A673 (cell line): ENCODE results near the gene MYRIP. TPM values are rescaled to one million over a fixed set of nuclear protein-coding genes. Genes with fewer than 3 reads are reported as not detected.
A peak's percentile ranks its signal among the peaks of the same experiment; 100 is the strongest.

Source experiments
- BruUV-seq: library from RNA; stranded (reverse); fragments of 400-500 nt; replicated peaks from 2 replicates; lab custom pipeline; 2021; lab: Mats Ljungman, UMichigan
- CTCF ChIA-PET: fragments of 300-600 bp; sonication (Branson Sonifier 250); formaldehyde crosslinking; loops from one replicate; lab custom pipeline; 2022; ENCODE audit warnings: antibody characterized with exemption; lab: Charles Lee
- POLR2A ChIA-PET: fragments of 300-600 bp; sonication (Branson Sonifier 250); formaldehyde crosslinking; loops from one replicate; lab custom pipeline; 2022; ENCODE audit warnings: antibody characterized with exemption; ENCODE audit not compliant: low non-redundant PET; lab: Charles Lee
- DNase-seq: peaks from one replicate; pipeline ENCODE4 v3.0.0-alpha.2; 2015; ENCODE audit warnings: low spot score
- H3K27ac ChIP-seq: fragments of 200-600 bp; sonication (generic); 2 replicates; pipeline ENCODE4 v1.5.1; 2016; ENCODE audit warnings: mixed run types, low read depth, mild to moderate bottlenecking, mixed read lengths, antibody characterized with exemption, low read length; ENCODE audit not compliant: poor library complexity, severe bottlenecking
- H3K27me3 ChIP-seq: fragments of 200-600 bp; sonication (generic); replicated peaks from 2 replicates; pipeline ENCODE4 v1.6.1; 2017; ENCODE audit warnings: mixed run types, low read depth, mild to moderate bottlenecking, mixed read lengths, antibody characterized with exemption, low read length; ENCODE audit not compliant: insufficient read depth, poor library complexity
- H3K36me3 ChIP-seq: fragments of 200-600 bp; sonication (generic); 2 replicates; pipeline ENCODE4 v1.6.1; 2016; ENCODE audit warnings: mixed run types, mild to moderate bottlenecking, mixed read lengths, antibody characterized with exemption, low read length; ENCODE audit not compliant: insufficient read depth, poor library complexity, severe bottlenecking
- H3K4me1 ChIP-seq: fragments of 200-600 bp; sonication (generic); 2 replicates; pipeline ENCODE4 v1.6.1; 2017; ENCODE audit warnings: mixed run types, mild to moderate bottlenecking, mixed read lengths, antibody characterized with exemption, low read length; ENCODE audit not compliant: insufficient read depth, poor library complexity, severe bottlenecking
- H3K4me3 ChIP-seq: fragments of 200-600 bp; sonication (generic); 2 replicates; pipeline ENCODE4 v1.5.1; 2016; ENCODE audit warnings: low read depth, mixed run types, mild to moderate bottlenecking, mixed read lengths, low read length; ENCODE audit not compliant: poor library complexity, severe bottlenecking
- H3K9me3 ChIP-seq: fragments of 200-600 bp; sonication (generic); 2 replicates; pipeline ENCODE4 v1.6.1; 2016; ENCODE audit warnings: mixed run types, low read depth, mild to moderate bottlenecking, mixed read lengths, antibody characterized with exemption, low read length; ENCODE audit not compliant: poor library complexity, severe bottlenecking
- EZH2 ChIP-seq: fragments of 200-600 bp; sonication (generic); IDR thresholded peaks from 2 replicates; pipeline ENCODE4 v1.6.1; 2017; ENCODE audit warnings: borderline replicate concordance, low read depth, mild to moderate bottlenecking, mixed read lengths, antibody characterized with exemption, low read length; ENCODE audit not compliant: poor library complexity, severe bottlenecking
- intact Hi-C: fragments of 100-400 bp; cut with micrococcal nuclease; formaldehyde crosslinking; loops from one replicate; pipeline ENCODE4 v1.10.0; 2022; ENCODE audit not compliant: unreplicated experiment
- total RNA-seq: library from RNA; stranded (reverse); gene quantifications from 2 replicates; pipeline ENCODE4 v1.2.3, GENCODE V29; 2021
- TF ChIP-seq, protein P1 (sequence below): fragments of 300-800, 200-600 bp; sonication (generic); conservative IDR thresholded peaks from 2 replicates; pipeline ENCODE4 v1.5.1; 2017; ENCODE audit warnings: low read depth, mild to moderate bottlenecking, antibody characterized with exemption, low read length, moderate library complexity, mixed read lengths

Gene MYRIP
- total RNA-seq, 1 experiment from 2014 or later = not detected

DNA sequence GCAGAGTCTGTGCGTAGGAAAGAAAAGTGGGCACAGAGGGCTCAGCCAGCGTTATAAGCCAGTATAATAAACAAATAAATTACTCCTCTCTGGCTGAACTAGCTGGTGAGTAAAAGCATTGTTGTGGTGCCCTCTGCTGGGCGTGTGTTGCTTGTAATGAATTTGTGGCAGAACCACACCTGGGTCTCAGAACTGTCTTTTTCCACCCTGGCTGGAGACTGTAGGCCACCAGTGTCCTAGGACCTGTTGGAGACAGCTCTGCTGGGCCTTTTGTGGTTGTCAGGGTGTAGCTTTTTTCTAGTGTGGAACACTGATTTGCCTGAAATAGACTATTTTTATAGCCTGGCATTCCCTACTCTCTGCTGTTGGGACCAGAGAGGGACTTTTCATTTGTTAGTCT, 369.6 kb downstream of the MYRIP start:
- Histone ChIP-seq H3K4me1 (no peaks in the 10 kb centered on the region), H3K27me3 (no peaks in the 10 kb centered on the region), H3K27ac (no peak overlapping the region), H3K9me3 (no peaks in the 10 kb centered on the region), H3K36me3 (no peaks in the 10 kb centered on the region), H3K4me3 (no peak overlapping the region)
- BruUV-seq = no TSS peak
- intact Hi-C loops = loop anchor here (5.0 kb wide), 2 partner anchors 457 to 637 kb away; no protein-coding TSS in a partner anchor
- DNase-seq = peak; percentile 44
- TF ChIP-seq EZH2 = no peak
- TF ChIP-seq, protein P1, sequence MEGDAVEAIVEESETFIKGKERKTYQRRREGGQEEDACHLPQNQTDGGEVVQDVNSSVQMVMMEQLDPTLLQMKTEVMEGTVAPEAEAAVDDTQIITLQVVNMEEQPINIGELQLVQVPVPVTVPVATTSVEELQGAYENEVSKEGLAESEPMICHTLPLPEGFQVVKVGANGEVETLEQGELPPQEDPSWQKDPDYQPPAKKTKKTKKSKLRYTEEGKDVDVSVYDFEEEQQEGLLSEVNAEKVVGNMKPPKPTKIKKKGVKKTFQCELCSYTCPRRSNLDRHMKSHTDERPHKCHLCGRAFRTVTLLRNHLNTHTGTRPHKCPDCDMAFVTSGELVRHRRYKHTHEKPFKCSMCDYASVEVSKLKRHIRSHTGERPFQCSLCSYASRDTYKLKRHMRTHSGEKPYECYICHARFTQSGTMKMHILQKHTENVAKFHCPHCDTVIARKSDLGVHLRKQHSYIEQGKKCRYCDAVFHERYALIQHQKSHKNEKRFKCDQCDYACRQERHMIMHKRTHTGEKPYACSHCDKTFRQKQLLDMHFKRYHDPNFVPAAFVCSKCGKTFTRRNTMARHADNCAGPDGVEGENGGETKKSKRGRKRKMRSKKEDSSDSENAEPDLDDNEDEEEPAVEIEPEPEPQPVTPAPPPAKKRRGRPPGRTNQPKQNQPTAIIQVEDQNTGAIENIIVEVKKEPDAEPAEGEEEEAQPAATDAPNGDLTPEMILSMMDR = peak; percentile 58
- CTCF ChIA-PET = interaction anchor here (0.7 kb wide), 1 partner anchor 8 kb away, joined by 3 read pairs; no protein-coding TSS in a partner anchor
- POLR2A ChIA-PET = no interaction called here

DNA sequence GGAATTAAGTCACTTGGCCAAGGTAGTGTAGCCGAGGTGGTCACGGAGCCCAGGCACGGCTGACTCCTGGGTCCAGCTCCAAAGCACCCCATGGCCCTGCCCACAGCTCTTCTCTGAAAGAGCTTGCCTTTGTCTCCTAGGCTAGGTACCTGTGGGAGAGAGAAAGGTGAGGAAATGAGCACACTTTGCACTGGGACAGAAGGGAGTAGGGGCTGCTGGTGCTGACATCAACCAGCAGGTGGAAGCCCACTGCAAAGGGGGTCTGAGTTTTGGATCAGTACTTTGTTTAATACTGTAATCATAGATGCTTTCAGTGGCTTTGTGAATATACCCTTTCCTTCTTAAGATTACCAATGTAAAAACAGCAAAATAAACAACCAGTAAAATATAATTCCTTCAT, 371.8 kb downstream of the MYRIP start:
- H3K4me3 ChIP-seq = no peak overlapping the region
- TF ChIP-seq, protein P1 = no peak
- TF ChIP-seq EZH2 = no peak
- no peaks in the 10 kb centered on the region for H3K36me3 ChIP-seq
- H3K9me3 ChIP-seq = no peaks in the 10 kb centered on the region
- POLR2A ChIA-PET = no interaction called here
- intact Hi-C loops = no loop called here
- no peaks in the 10 kb centered on the region for H3K4me1 ChIP-seq
- CTCF ChIA-PET = interaction anchor here (0.6 kb wide), 1 partner anchor 355 kb away, joined by 3 read pairs; no protein-coding TSS in a partner anchor
- H3K27me3 ChIP-seq = no peaks in the 10 kb centered on the region
- no peak overlapping the region for H3K27ac ChIP-seq
- no TSS peak for BruUV-seq
- DNase-seq = no peak

DNA sequence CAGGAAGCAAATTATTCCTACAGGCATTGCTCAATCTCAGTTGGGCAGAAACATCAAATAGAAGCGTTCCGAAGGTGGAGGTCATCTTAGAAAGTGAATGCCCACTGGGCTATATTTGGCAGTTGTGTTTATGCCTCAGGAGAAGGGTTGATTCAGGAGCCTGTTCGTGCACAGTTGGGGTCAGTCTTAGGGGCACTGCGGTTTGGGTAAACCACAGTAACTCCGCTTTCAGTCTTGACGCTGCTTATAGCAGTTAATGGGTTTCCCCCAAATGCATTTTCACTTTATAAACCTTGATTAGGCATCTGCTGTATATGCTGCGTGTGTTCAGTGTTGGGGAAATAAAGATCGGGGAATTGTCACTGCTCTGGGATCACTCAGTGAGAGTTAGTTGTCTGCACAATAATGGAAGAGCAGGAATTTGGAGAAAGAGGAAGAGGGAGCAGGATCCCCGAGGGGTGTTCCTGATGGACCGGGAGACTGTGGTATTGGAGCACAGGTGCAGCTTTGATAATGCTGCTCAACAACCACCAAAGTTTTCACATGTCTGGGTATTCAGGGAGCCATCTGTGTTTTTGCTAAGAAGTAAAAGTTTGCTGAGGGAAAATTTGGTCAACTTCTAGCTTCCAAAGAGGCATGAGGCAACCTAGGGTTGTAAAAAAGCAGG, 375.8 kb downstream of the MYRIP start:
- no peak overlapping the region for H3K27ac ChIP-seq
- POLR2A ChIA-PET = no interaction called here
- CTCF ChIA-PET = no interaction called here
- no TSS peak for BruUV-seq
- H3K4me3 ChIP-seq = no peak overlapping the region
- TF ChIP-seq, protein P1 = no peak
- TF ChIP-seq EZH2 = no peak
- H3K36me3 ChIP-seq = no peaks in the 10 kb centered on the region
- no peak for DNase-seq
- H3K9me3 ChIP-seq = no peaks in the 10 kb centered on the region
- H3K27me3 ChIP-seq = no peaks in the 10 kb centered on the region
- no peaks in the 10 kb centered on the region for H3K4me1 ChIP-seq
- intact Hi-C loops = no loop called here
